ENCODE measurements around the gene VLDLR.

The VLDLR gene

GRCh38 chr9:2618289-2618688 is 3.3 kb upstream of the VLDLR start:
- no peak overlapping the region for H3K4ac ChIP-seq (ENCODE audit: low read depth in 1 of 2, low read length in 2 of 2)
- peaks cover 8% of the 10 kb centered on the region for H3K4me1 ChIP-seq (ENCODE audit: control insufficient read depth, insufficient read depth, low read depth, low read length)
- no peak overlapping the region for H3K14ac ChIP-seq (ENCODE audit: low read length in 2 of 2)
- H3K27ac ChIP-seq (ENCODE audit: low read length, poor library complexity, severe bottlenecking) = no peak overlapping the region
- H4K8ac ChIP-seq (ENCODE audit: low read length) = no peak overlapping the region
- H3K27me3 ChIP-seq (ENCODE audit: control insufficient read depth in 1 of 2, insufficient read depth in 1 of 2, low read length in 2 of 2) = peaks cover 12 to 14% of the 10 kb centered on the region in 2 experiments
- H2BK120ac ChIP-seq (ENCODE audit: low read depth, low read length) = no peak overlapping the region
- WGBS = no CpG with 5 or more reads among the region's 1 CpG
- no peak overlapping the region for H2AFZ ChIP-seq (ENCODE audit: low read depth, low read length)
- H3K4me3 ChIP-seq (ENCODE audit: insufficient read depth in 1 of 2, low read depth in 1 of 2, low read length in 2 of 2) = no peak overlapping the region
- H4K91ac ChIP-seq (ENCODE audit: low read length) = no peak overlapping the region
- H2BK12ac ChIP-seq (ENCODE audit: low read length in 2 of 2) = no peak overlapping the region
- H3K79me1 ChIP-seq (replicated peaks; ENCODE audit: low read length, poor library complexity, severe bottlenecking) = no peaks in the 10 kb centered on the region
- no peak overlapping the region for H2BK5ac ChIP-seq (ENCODE audit: low read depth, low read length, poor library complexity, severe bottlenecking)
- no peak overlapping the region for H3K4me2 ChIP-seq (ENCODE audit: low read length, poor library complexity, severe bottlenecking)
- H3K23ac ChIP-seq (ENCODE audit: low read length in 2 of 2) = no peak overlapping the region
- H2AK5ac ChIP-seq (ENCODE audit: low read length, severe bottlenecking) = no peak overlapping the region
- H3K9me3 ChIP-seq (ENCODE audit: control insufficient read depth, low read length) = no peaks in the 10 kb centered on the region
- H3K18ac ChIP-seq (ENCODE audit: low read depth in 1 of 2, low read length in 2 of 2) = no peak overlapping the region
- H2BK15ac ChIP-seq (ENCODE audit: low read depth, poor library complexity, severe bottlenecking) = no peak overlapping the region
- H3K9ac ChIP-seq (ENCODE audit: low read length) = no peak overlapping the region
- H3K36me3 ChIP-seq (ENCODE audit: control insufficient read depth in 1 of 2, insufficient read depth in 2 of 2, low read depth in 1 of 2, low read length in 2 of 2) = no peaks in the 10 kb centered on the region
- DNase-seq = no peak

- Histone ChIP-seq H3K36me3 (ENCODE audit: control insufficient read depth in 1 of 2, insufficient read depth in 2 of 2, low read depth in 1 of 2, low read length in 2 of 2) (no peaks in the 10 kb centered on the region), H2BK120ac (ENCODE audit: low read depth, low read length) (no peak overlapping the region), H4K8ac (ENCODE audit: low read length) (peak overlapping the region; percentile 32), H3K4ac (ENCODE audit: low read depth in 1 of 2, low read length in 2 of 2) (no peak overlapping the region), H2BK15ac (ENCODE audit: low read depth, poor library complexity, severe bottlenecking) (peak overlapping the region; percentile 34), H2BK12ac (ENCODE audit: low read length in 2 of 2) (no peak overlapping the region), H3K79me1 (replicated peaks; ENCODE audit: low read length, poor library complexity, severe bottlenecking) (no peaks in the 10 kb centered on the region), H3K14ac (ENCODE audit: low read length in 2 of 2) (no peak overlapping the region), H3K4me3 (ENCODE audit: insufficient read depth in 1 of 2, low read depth in 1 of 2, low read length in 2 of 2) (peak overlapping the region; percentile 70 to 78), H3K18ac (ENCODE audit: low read depth in 1 of 2, low read length in 2 of 2) (no peak overlapping the region), H2AK5ac (ENCODE audit: low read length, severe bottlenecking) (no peak overlapping the region), H3K4me1 (ENCODE audit: control insufficient read depth, insufficient read depth, low read depth, low read length) (peaks cover 8% of the 10 kb centered on the region), H2AFZ (ENCODE audit: low read depth, low read length) (no peak overlapping the region), H3K4me2 (ENCODE audit: low read length, poor library complexity, severe bottlenecking) (peak overlapping the region; percentile 85), H4K91ac (ENCODE audit: low read length) (no peak overlapping the region), H3K9ac (ENCODE audit: low read length) (peak overlapping the region; percentile 80), H3K27ac (ENCODE audit: low read length, poor library complexity, severe bottlenecking) (no peak overlapping the region), H3K23ac (ENCODE audit: low read length in 2 of 2) (no peak overlapping the region), H3K27me3 (ENCODE audit: control insufficient read depth in 1 of 2, insufficient read depth in 1 of 2, low read length in 2 of 2) (peaks cover 12 to 14% of the 10 kb centered on the region in 2 experiments), H2BK5ac (ENCODE audit: low read depth, low read length, poor library complexity, severe bottlenecking) (no peak overlapping the region), H3K9me3 (ENCODE audit: control insufficient read depth, low read length) (no peaks in the 10 kb centered on the region)
- peak; percentile 77 for DNase-seq
- 5% methylated on average over 31 of the region's 66 CpGs for WGBS
Measured at GRCh38 chr9:2620919-2621721, 467 bp upstream of the VLDLR start.

GRCh38 chr9:2622461-2623287 is 1.1 kb downstream of the VLDLR start:
- no peak overlapping the region for H4K8ac ChIP-seq (ENCODE audit: low read length)
- no peak overlapping the region for H2AK5ac ChIP-seq (ENCODE audit: low read length, severe bottlenecking)
- 3% methylated on average over 45 of the region's 82 CpGs for WGBS
- H3K27ac ChIP-seq (ENCODE audit: low read length, poor library complexity, severe bottlenecking) = peak overlapping the region; percentile 83
- no peak overlapping the region for H2BK120ac ChIP-seq (ENCODE audit: low read depth, low read length)
- H2BK15ac ChIP-seq (ENCODE audit: low read depth, poor library complexity, severe bottlenecking) = peak overlapping the region; percentile 15
- no peaks in the 10 kb centered on the region for H3K9me3 ChIP-seq (ENCODE audit: control insufficient read depth, low read length)
- peak overlapping the region; percentile 78 for H3K4me3 ChIP-seq (ENCODE audit: insufficient read depth in 1 of 2, low read depth in 1 of 2, low read length in 2 of 2)
- no peak overlapping the region for H4K91ac ChIP-seq (ENCODE audit: low read length)
- peak overlapping the region; percentile 77 for H3K9ac ChIP-seq (ENCODE audit: low read length)
- no peak overlapping the region for H3K23ac ChIP-seq (ENCODE audit: low read length in 2 of 2)
- H2AFZ ChIP-seq (ENCODE audit: low read depth, low read length) = no peak overlapping the region
- H3K79me1 ChIP-seq (replicated peaks; ENCODE audit: low read length, poor library complexity, severe bottlenecking) = no peaks in the 10 kb centered on the region
- H3K18ac ChIP-seq (ENCODE audit: low read depth in 1 of 2, low read length in 2 of 2) = no peak overlapping the region
- no peak overlapping the region for H2BK5ac ChIP-seq (ENCODE audit: low read depth, low read length, poor library complexity, severe bottlenecking)
- DNase-seq = peak; percentile 33
- H3K14ac ChIP-seq (ENCODE audit: low read length in 2 of 2) = no peak overlapping the region
- H3K36me3 ChIP-seq (ENCODE audit: control insufficient read depth in 1 of 2, insufficient read depth in 2 of 2, low read depth in 1 of 2, low read length in 2 of 2) = no peaks in the 10 kb centered on the region
- no peak overlapping the region for H3K4ac ChIP-seq (ENCODE audit: low read depth in 1 of 2, low read length in 2 of 2)
- H3K4me2 ChIP-seq (ENCODE audit: low read length, poor library complexity, severe bottlenecking) = peak overlapping the region; percentile 77
- H3K4me1 ChIP-seq (ENCODE audit: control insufficient read depth, insufficient read depth, low read depth, low read length) = peaks cover 8% of the 10 kb centered on the region
- peaks cover 12 to 14% of the 10 kb centered on the region in 2 experiments for H3K27me3 ChIP-seq (ENCODE audit: control insufficient read depth in 1 of 2, insufficient read depth in 1 of 2, low read length in 2 of 2)
- H2BK12ac ChIP-seq (ENCODE audit: low read length in 2 of 2) = no peak overlapping the region
